Measurements from ENCODE around the gene NDN. TPM values are rescaled to one million over a fixed set of nuclear protein-coding genes. Genes with fewer than 3 reads are reported as not detected.
"Not testable (repeated sequence)": the region's sequence is repeated elsewhere in the genome, so short reads cannot be mapped to it uniquely, and the experiment has no call there.

The NDN gene
- polyA plus RNA-seq (ENCODE audit: insufficient read length in 4 of 4), result 100 to 1,000 TPM in 1 of 4 donors, 10 to 100 TPM in 3; 73.7 to 108 (median 79.2) TPM

GRCh38 chr15:23687143-23687470 is at the start of gene NDN:
Gene NDN (minus strand): TSS chr15:23687305. CDS start chr15:23687217, 88 bp downstream.
- DNase-seq (ENCODE audit: low read depth in 4 of 4, low spot score in 2 of 4), result peak in 2 of 4 donors; percentile 33 to 41

GRCh38 chr15:23736033-23736673 is 49.0 kb upstream of the NDN start:
- DNase-seq (ENCODE audit: low read depth in 4 of 4, low spot score in 2 of 4), result no peak

GRCh38 chr15:23734862-23735261 is 47.8 kb upstream of the NDN start:
- no peak for DNase-seq (ENCODE audit: low read depth in 4 of 4, low spot score in 2 of 4)

GRCh38 chr15:23713874-23714656 is 27.0 kb upstream of the NDN start:
- DNase-seq (ENCODE audit: low read depth in 4 of 4, low spot score in 2 of 4), result not testable (repeated sequence)

GRCh38 chr15:23708332-23708731 is 21.2 kb upstream of the NDN start:
- no peak for DNase-seq (ENCODE audit: low read depth in 4 of 4, low spot score in 2 of 4)

- DNase-seq (ENCODE audit: low read depth in 4 of 4, low spot score in 2 of 4), result no peak
These were observed 8.2 kb upstream of the NDN start for GRCh38 chr15:23695282-23695681.

GRCh38 chr15:23694592-23694991 is 7.5 kb upstream of the NDN start:
- no peak for DNase-seq (ENCODE audit: low read depth in 4 of 4, low spot score in 2 of 4)

- DNase-seq (ENCODE audit: low read depth in 4 of 4, low spot score in 2 of 4), result peak in 3 of 4 donors; percentile 50 to 73 (median 63)
These were observed 3.3 kb upstream of the NDN start for GRCh38 chr15:23690450-23690852.

- DNase-seq (ENCODE audit: low read depth in 4 of 4, low spot score in 2 of 4), result no peak
These were observed 2.9 kb upstream of the NDN start for GRCh38 chr15:23690015-23690414.

GRCh38 chr15:23686466-23687142 is 501 bp downstream of the NDN start:
- no peak for DNase-seq (ENCODE audit: low read depth in 4 of 4, low spot score in 2 of 4)

GRCh38 chr15:23671481-23671880 is 15.6 kb downstream of the NDN start:
- no peak for DNase-seq (ENCODE audit: low read depth in 4 of 4, low spot score in 2 of 4)

- DNase-seq (ENCODE audit: low read depth in 4 of 4, low spot score in 2 of 4), result no peak
These were observed 16.1 kb downstream of the NDN start for GRCh38 chr15:23670970-23671369.

- no peak for DNase-seq (ENCODE audit: low read depth in 4 of 4, low spot score in 2 of 4)
These were observed 23.9 kb downstream of the NDN start for GRCh38 chr15:23663232-23663631.

- peak in 1 of 4 donors; percentile 25 for DNase-seq (ENCODE audit: low read depth in 4 of 4, low spot score in 2 of 4)
These were observed 38.1 kb downstream of the NDN start for GRCh38 chr15:23648920-23649515.

GRCh38 chr15:23647421-23648370 is 39.4 kb downstream of the NDN start, which contains the start of gene MAGEL2:
Gene MAGEL2 (minus strand): TSS chr15:23647867. CDS start chr15:23647742, 125 bp downstream.
- DNase-seq (ENCODE audit: low read depth in 4 of 4, low spot score in 2 of 4), result peak; percentile 59 to 68 (median 62)

- no peak for DNase-seq (ENCODE audit: low read depth in 4 of 4, low spot score in 2 of 4)
These were observed 40.2 kb downstream of the NDN start for GRCh38 chr15:23647001-23647295.

GRCh38 chr15:23646165-23647000 is 40.7 kb downstream of the NDN start:
- DNase-seq (ENCODE audit: low read depth in 4 of 4, low spot score in 2 of 4), result no peak

- no peak for DNase-seq (ENCODE audit: low read depth in 4 of 4, low spot score in 2 of 4)
These were observed 41.5 kb downstream of the NDN start for GRCh38 chr15:23645371-23646164.
